ENCODE measurements around the gene MBNL2.

GRCh38 chr13:97242755-97243497, 20.8 kb downstream of the MBNL2 start:
- no peak for TF ChIP-seq EP300 (IDR thresholded peaks at IDR 0.05)
- no peak for TF ChIP-seq POLR2A (IDR thresholded peaks at IDR 0.05; ENCODE audit: low read depth)
